NCI-H524 (cell line): Measurements from ENCODE around the gene RAB24.

Experiments used
- DNase-seq, 2 experiments: peaks; one replicate each; lab custom pipeline; 2025; lab: John Stamatoyannopoulos, UW

Gene RAB24

GRCh38 chr5:177333420-177334154 is 30.1 kb upstream of the RAB24 start:
- no peak for DNase-seq

- DNase-seq = no peak
Measured at GRCh38 chr5:177332896-177333260, 29.4 kb upstream of the RAB24 start.

DNA sequence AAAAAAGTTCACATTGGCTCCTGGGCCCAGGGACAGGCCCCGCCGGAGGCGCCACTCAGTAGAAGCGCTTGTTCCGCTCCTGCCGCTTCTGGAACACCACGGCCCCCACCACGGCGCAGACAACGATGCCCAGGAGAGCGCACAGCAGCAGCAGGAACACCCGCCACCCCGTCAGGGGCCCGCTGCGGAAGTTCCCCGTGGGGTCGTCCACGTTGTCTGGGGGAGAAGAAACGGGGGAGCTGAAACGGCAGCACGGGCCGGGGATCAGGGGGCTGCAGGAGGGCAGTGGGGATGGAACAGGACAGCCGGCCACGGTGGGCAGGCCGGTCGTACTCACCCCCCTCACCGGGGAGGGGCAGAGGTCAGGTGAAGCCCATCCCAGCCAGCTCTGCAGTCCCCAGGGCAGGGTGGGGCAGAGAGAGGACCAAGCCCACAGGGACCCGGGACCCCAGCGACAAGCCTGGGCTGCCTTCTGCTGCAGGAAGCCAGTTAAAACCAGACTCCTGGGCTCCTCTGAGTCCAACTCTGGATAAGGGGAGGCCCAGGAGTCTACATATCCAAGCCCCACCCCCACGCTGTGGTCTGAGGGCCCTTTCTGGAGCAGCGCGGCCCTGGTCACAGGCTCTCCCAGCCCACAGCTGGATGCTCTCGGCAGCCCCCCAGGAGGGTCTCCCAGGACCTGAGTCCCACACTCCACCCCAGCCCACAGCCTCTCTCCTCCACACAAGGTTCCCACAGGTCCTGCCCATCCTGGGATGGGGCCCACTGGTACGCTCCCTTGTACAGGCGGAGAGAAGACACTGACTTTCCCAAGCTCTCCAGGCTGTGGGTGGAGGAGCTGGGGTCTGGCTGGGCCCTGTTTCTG is 28.7 kb upstream of the RAB24 start:
- no peak for DNase-seq

GRCh38 chr5:177330991-177331842 is 27.7 kb upstream of the RAB24 start:
- no peak for DNase-seq

GRCh38 chr5:177329883-177330282 is 26.4 kb upstream of the RAB24 start:
- DNase-seq = no peak

- no peak for DNase-seq
Measured at GRCh38 chr5:177328545-177329231, 25.2 kb upstream of the RAB24 start.

GRCh38 chr5:177327539-177328522 is 24.3 kb upstream of the RAB24 start:
- no peak for DNase-seq

DNA sequence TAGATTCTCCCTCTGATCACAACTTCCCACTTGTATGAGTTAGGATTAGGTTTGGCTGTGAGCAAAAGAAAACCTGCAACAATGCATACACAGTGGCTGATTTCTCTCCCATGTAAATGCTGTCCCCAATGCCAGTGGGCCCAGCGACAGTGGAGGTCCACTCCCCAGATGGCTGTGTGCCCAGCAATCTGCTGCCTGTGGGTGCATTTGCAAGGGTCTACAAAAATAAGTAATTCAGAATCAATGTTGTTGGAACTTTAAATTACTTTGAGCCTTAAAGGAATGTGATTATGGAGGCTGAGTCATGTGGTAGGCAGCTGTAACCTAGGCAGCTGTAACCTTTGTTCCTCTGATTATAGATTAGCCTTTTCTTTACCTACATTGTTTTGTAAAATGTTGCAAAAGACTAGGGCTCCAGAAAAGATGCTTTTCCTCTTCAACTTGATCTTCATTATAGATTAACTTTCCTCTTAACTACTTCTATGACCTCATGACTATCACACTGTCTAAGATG is 22.4 kb upstream of the RAB24 start:
- no peak for DNase-seq

GRCh38 chr5:177320879-177321278 is 17.4 kb upstream of the RAB24 start:
- DNase-seq = no peak

DNA sequence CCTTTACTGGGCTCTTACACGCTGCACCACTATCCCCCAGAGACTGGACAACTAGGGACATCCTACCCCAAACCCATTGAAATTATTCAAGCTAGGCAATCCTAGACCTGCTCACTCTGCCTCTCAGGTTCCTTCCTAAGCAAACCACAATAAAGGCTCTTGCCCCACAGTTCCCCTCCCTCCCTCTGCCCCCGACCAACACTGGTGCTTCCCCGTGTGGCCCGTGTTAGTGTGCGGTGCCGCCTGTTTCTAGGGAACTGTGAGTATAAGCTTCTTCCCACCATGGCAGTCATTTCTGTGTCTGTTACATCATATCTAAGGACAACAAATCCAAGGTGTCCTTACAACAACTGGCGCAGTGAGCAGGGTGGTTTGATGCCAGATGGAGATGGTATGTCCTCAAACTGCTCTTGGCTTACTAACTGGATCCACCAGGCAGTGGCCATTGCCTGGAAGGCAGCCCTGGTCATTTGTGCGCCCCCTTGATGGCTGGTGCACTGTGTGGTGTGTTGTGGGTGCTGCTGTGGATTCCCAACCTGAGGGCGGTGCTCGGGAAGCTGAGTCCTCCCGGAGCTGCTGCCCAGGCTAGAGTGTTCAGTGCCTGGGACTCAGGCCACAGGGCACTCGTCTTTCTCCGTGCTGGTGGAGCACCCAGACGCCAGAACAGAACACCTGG is 16.5 kb upstream of the RAB24 start:
- no peak for DNase-seq

- peak; percentile 8 to 76 for DNase-seq
Measured at GRCh38 chr5:177317959-177318377, 14.4 kb upstream of the RAB24 start.

GRCh38 chr5:177316005-177316404 is 12.5 kb upstream of the RAB24 start:
- no peak for DNase-seq

DNA sequence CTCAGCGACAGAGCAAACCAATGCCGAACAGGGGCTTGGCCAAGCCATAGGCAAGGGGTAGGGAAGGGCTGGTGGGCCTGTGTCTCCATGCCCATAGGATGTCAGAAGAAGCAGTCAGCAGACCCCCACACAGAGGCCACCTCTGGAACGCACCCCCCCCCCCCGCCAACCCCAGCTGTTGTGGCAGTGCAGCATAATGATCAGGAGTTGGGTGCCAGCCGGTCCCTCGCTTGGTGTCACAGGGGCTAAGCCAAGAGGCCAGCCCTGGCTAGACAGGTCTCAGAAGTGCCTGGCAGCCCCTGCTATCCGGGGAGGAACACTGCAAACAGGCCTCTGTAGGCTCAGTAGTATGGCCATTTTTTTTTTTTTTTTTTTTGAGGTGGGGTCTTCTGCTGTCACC is 11.9 kb upstream of the RAB24 start:
- no peak for DNase-seq

GRCh38 chr5:177314376-177315342 is 11.1 kb upstream of the RAB24 start:
- no peak for DNase-seq

GRCh38 chr5:177313561-177314259 is 10.2 kb upstream of the RAB24 start:
- no peak for DNase-seq

GRCh38 chr5:177312649-177313181 is 9.2 kb upstream of the RAB24 start:
- peak; percentile 33 to 50 for DNase-seq
